NCI-H187 (cell line): Measurements from ENCODE around the gene CASP12.

Experiments
- DNase-seq, 2 experiments: peaks; one replicate each; lab custom pipeline; 2025; lab: John Stamatoyannopoulos, UW

CASP12 gene

GRCh38 chr11:104837969-104838639 is 60.2 kb downstream of the CASP12 start:
- no peak for DNase-seq

GRCh38 chr11:104836691-104837090 is 61.6 kb downstream of the CASP12 start:
- no peak for DNase-seq
